GM18498 (cell line): Measurements from ENCODE around the gene ZNF512.
"Not testable (repeated sequence)": the region's sequence is repeated elsewhere in the genome, so short reads cannot be mapped to it uniquely, and the experiment has no call there.

Experiments used
- ATAC-seq: cut with Tn5 transposase; IDR thresholded peaks from one replicate; pipeline ENCODE4 v1.9.1; 2021; ENCODE audit warnings: mild to moderate bottlenecking, moderate library complexity; ENCODE audit not compliant: unreplicated experiment

Gene ZNF512

DNA sequence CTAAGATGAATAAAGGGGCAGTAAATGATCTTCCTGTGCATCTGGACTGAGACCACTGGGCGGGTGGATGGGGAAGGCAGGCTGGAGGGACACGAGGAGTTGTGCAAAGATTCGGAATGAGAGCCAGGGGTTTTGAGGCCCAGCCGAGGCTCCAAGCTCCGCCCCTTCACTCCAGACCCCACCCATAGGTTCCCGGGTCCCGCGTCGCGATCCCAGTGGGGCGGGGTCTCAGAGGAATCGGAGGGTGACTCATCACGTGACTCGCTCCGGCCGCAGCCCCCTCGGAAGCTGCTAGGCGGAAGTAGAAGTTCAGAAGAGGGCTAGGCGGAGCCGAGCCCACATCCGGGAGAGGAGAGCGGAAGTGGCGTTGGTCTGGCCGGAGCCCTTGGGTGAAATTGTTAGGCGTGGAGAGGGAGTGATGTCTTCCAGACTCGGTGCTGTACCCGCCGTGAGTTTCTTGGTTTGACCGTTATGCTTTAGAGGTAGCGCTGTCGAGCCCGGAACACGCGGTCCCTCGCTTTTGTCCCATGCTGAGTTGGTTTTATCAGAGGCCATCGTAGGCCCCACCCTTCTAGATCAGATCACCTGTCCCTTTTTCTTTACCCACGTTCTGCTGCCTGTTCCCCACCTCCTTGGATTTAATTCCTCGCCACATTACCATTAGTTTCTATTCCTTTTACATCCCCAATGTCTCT, at the start of gene ZNF512:
ZNF512 (plus strand) TSS at position 348 of the 695 bp plus-strand sequence; CDS start at position 419, 71 bp downstream.
- ATAC-seq, result peak; percentile 93

DNA sequence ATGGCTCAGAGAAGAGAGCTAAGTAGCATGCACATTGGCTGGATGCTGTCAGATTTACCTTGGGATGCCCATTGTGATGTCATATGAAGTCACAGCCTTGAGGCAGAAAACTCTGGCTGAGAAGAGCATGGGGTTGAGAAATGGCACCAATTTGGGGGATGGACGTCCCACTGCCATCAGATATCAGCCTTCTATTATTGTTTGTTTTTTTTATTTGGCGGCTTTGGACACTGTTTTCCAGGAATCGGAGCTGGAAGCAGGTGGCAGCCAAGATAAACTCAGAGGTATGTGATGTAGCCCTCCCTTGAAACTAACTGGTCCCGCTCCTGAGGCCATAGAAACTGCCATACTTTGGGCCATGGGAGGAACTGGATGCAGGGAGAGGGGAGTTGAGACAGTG, 45.6 kb upstream of the ZNF512 start:
- ATAC-seq, result no peak

DNA sequence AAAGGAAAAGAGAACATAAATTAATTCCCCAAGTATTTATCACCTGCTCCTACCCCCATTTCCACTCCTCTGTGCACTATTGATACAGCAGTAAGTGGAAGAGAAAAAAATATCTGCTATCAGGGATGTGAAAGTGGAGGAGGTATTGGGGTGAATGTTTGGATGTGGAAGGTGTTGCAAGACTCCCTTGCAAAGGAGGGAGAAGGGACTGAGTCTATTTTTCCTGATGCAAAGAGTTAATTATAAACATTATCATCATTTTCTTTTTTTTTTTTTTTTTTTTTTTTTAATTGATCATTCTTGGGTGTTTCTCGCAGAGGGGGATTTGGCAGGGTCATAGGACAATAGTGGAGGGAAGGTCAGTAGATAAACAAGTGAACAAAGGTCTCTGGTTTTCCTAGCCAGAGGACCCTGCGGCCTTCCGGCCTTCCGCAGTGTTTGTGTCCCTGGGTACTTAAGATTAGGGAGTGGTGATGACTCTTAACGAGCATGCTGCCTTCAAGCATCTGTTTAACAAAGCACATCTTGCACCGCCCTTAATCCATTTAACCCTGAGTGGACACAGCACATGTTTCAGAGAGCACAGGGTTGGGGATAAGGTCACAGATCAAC, 43.9 kb upstream of the ZNF512 start:
- not testable (repeated sequence) for ATAC-seq

GRCh38 chr2:27539649-27540048, 43.2 kb upstream of the ZNF512 start:
- ATAC-seq, result not testable (repeated sequence)

DNA sequence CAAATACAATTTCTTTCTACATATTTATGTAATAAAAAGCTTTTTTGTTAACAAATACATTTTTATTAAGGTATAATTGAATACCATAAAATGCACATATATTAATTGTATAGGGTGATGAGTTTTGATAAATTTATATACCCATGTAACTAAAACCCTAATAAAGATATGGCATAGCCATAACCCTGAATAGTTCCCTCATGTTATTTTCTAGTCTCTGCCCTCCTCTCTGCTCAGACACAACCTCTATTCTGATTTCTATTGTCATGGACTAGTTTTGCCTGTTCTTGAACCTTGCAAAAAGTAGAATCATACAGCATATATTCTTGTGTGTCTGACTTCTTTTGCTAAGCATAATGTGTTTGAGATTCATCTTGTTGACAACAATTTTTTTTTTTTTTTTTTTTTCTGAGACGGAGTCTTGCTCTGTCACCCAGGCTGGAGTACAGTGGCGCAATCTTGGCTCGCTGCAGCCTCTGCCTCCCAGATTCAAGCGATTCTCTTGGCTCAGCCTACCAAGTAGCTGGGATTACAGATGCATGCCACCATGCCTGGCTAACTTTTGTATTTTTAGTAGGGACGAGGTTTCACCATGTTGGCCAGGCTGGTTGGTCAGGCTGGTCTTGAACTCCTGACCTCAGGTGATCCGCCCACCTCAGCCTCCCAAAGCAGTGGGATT, 38.6 kb upstream of the ZNF512 start:
- no peak for ATAC-seq

DNA sequence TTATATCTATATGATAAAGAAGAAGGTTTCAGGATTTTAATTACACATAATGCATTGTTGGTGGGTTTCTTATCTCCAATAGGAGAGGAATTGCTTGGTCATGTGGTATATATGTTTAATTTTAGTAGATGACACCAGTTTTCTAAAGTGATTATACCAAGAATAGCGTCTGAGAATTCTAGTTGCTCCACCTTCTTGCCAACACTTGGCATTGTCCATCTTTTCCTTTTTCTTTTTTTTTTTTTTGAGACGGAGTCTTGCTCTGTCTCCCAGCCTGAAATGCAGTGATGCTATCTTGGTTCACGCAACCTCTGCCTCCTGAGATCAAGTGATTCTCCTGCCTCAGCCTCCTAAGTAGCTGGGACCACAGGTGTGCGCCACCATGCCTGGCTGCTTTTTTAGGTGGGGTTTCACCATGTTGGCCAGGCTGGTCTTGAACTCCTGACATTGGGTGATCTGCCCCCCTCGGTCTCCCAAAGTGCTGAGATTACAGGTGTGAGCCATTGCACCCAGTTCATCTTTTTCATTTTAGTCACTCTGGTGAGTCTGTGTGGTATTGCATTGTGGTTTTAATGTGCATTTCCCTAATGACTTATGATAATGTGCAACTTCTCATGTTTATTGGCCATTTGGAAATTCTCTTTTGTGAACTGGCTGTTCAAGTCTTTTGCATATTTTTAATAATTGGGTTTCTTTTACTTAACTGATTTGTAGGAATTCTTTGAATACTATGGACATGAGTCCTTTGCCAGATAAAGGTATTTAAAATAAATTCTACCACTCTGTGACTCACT, 37.3 kb upstream of the ZNF512 start:
- no peak for ATAC-seq

DNA sequence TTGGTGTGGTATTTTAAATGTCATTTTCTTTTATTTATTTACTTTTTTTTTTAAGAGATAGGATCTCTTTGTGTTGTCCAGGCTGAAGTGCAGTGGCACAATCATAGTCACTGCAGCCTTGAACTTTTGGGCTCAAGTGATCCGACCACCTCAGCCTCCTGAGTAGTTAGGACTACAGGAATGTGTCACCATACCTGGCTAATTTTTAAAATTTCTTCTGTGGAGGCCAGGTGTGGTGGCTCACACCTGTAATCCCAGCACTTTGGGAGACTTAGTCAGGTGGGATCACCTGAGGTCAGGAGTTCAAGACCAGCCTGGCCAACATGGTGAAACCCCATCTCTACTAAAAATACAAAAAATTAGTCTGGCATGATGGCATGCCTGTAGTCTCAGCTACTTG, 33.5 kb upstream of the ZNF512 start:
- no peak for ATAC-seq

DNA sequence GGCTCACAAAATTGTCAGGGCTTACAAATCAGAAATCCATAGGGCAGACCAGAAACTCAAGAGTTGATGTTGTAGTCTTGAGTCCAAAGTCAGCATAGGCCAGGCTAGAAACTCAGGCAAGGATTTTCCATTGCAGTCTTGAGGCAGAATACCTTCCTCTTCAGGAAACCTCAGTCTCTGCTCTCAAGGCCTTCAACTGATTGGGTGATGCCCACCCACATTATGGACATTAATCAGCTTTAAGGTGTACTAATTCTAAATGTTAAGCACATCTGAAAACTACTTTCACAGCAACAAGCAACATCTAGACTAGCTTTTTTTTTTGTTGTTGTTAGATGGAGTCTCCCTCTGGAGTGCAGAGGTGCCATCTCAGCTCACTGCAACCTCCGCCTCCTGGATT, 31.3 kb upstream of the ZNF512 start:
- ATAC-seq, result no peak

DNA sequence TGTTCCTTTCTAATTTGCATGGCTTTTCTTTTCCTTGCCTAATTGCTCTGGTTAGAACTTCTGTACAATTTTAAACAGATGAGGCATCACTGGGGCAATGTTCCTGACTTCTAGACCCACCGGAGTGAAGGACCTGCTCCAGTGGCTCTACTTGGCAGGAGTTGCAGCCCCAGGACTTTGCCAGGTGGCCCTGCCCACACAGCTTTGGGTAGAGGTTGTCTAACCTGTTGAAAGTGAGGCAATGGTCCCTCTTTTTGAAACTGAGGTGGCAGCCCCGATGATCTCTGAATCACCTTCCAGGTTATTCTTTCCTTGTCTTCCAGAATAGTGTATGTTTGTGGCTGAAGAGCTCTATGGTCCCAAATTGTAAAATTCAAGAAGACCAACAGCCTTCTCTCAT, 29.9 kb upstream of the ZNF512 start:
- no peak for ATAC-seq

DNA sequence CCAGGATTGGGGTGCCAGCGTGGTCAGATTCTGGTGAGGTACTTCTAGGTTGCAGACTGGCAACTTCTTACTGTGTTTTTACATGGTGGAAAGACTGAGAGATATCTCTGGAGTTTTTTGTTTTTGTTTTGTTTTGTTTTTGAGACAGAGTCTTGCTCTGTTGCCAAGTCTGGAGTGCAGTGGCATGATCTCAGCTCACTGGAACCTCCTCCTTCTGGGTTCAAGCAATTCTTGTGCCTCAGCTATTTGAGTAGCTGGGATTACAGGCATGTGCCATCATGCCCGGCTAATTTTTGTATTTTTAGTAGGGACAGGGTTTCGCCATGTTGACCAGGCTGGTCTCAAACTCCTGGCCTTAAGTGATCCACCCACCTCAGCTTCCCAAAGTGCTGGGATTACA, 28.4 kb upstream of the ZNF512 start:
- not testable (repeated sequence) for ATAC-seq

GRCh38 chr2:27559228-27559627, 23.6 kb upstream of the ZNF512 start:
- ATAC-seq, result no peak

- ATAC-seq, result no peak
These were observed 21.8 kb upstream of the ZNF512 start for GRCh38 chr2:27561060-27561459.

GRCh38 chr2:27566628-27567027, 16.2 kb upstream of the ZNF512 start:
- no peak for ATAC-seq

- no peak for ATAC-seq
These were observed 13.4 kb upstream of the ZNF512 start for GRCh38 chr2:27569398-27569797.

- no peak for ATAC-seq
These were observed 11.6 kb upstream of the ZNF512 start for GRCh38 chr2:27571197-27571596.

DNA sequence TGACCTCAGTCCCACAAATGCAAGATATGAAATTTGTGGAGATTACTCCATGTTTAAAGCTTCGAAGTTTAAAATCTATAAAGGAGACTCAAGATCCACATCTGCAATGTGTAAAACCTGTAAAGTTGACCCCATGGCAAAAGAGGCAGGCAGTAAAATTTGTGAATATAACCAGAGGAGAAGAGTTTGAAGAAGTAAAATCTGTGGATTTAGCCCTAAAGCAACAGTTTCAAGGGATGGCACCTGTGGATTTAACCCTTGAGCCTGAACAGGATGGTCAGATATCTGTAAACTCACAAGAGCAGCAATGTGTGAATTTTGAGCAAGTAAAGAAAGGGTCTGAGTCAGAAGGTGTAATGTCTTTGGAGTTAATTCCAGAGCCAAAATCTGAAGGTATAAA, 11.2 kb upstream of the ZNF512 start:
- no peak for ATAC-seq

DNA sequence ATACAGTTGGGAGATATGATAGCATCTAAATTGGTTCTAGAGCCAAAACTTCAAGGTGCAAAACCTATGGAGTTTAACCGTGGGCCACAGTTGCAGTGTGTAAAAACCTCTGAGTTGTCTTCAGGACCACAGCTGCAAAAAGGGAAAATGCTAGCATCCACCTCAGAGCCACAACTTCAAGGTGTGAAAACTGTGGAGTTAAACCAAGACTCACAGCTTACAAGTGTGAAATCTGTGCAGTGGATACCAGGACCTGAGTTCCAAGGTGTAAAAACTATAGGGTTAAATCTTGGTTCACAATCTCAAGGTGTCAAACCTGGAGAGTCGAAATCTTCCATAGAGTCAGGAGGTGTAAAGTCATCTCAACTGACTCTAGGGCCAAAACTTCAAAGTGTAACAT, 10.4 kb upstream of the ZNF512 start:
- ATAC-seq, result no peak

- ATAC-seq, result no peak
These were observed 9.8 kb upstream of the ZNF512 start for GRCh38 chr2:27572998-27573429.

DNA sequence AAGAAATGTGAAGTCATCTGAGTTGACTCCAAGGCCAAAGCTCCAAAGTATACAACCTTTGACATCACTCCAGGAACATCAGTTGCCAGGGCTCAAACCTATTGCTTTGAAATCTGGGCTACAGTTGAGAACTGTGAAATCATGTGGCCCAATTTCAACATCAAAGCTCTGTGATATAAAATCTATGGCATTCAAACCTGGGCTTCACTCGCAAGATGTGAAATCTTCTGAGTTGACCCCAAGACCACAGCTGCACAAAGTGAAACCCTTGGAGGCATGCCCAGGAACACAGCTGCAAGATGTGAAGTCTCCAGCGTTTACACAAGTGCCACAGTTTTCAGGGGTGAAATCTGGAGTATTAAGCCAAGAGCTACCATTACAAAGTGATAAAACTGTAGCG, 9.4 kb upstream of the ZNF512 start:
- no peak for ATAC-seq

- ATAC-seq, result no peak
These were observed 1.3 kb upstream of the ZNF512 start for GRCh38 chr2:27581417-27582128.
